Measurements from ENCODE around the gene VTI1A.
A peak's percentile ranks its signal among the peaks of the same experiment; 100 is the strongest.
"Not testable (repeated sequence)": the region's sequence is repeated elsewhere in the genome, so short reads cannot be mapped to it uniquely, and the experiment has no call there.

VTI1A gene

GRCh38 chr10:112456533-112456932 is 9.5 kb downstream of the VTI1A start:
- no peak for DNase-seq (ENCODE audit: insufficient read length)
- FAIRE-seq: no peak
- TF ChIP-seq POLR2A (IDR thresholded peaks at IDR 0.05; ENCODE audit: low read depth, low read length) (no peak), TAF1 (IDR thresholded peaks at IDR 0.05; ENCODE audit: borderline replicate concordance, low read depth, low read length) (no peak), POLR2AphosphoS5 (IDR thresholded peaks at IDR 0.05; ENCODE audit: low read depth, low read length) (no peak)

GRCh38 chr10:112460366-112460765 is 13.4 kb downstream of the VTI1A start:
- DNase-seq (ENCODE audit: insufficient read length): no peak
- TF ChIP-seq TAF1 (IDR thresholded peaks at IDR 0.05; ENCODE audit: borderline replicate concordance, low read depth, low read length) (no peak), POLR2AphosphoS5 (IDR thresholded peaks at IDR 0.05; ENCODE audit: low read depth, low read length) (no peak), POLR2A (IDR thresholded peaks at IDR 0.05; ENCODE audit: low read depth, low read length) (no peak)
- peak; percentile 42 for FAIRE-seq

DNA sequence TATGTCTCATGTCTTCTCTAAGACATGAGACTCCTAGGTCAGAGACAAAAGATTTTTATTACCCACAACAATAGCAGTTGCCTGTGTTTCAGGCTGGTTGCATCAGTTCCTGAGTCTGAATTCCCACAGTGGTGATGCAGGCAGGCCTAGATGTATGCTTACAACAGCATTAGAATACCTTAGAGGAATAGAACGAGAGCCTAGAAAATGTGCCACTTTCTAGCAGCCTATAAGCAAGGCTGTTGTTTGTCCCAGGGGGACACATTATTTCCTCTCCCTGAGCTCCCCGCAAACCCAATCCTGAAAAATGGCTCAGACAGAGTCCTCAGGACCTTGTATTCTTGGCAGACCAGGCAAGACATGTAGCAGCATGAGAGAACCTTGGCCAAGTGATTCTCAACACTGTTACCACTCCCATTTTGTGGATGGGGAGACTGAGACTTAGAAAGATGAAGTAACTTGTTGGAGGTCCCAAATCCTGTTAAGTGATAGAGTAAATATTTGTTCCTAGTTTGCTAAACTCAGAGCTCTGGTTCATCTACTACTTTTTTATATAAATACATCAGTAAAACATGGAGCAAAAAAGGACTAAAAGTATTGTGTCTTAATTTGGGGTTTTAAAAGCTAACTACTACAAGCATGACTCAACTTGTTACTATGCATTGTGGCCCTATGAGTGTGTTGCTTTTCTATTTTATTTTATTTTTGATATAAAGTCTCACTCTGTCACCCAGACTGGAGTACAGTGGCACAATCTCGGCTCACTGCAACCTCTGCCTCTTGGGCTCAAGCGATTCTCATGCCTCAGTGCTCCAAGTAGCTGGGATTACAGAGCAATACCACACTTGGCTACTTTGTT is 14.2 kb downstream of the VTI1A start:
- peak; percentile 33 for FAIRE-seq
- DNase-seq (ENCODE audit: insufficient read length): no peak
- TF ChIP-seq POLR2AphosphoS5 (IDR thresholded peaks at IDR 0.05; ENCODE audit: low read depth, low read length): no peak

DNA sequence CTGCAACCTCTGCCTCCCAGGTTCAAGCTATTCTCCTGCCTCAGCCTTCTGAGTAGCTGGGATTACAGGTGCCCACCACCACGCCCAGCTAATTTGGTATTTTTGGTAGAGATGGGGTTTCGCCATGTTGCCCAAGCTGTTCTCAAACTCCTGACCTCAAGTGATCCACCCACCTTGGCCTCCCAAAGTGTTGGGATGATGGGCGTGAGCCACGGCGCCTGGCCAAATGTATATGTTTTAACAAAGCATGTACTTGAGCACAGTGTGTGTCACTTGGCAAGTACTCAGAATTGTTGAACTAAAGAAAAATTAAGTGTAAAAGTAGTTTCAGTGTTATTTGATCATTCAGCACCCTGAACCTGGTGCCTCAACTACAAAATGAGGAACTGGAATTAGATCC is 17.1 kb downstream of the VTI1A start:
- DNase-seq (ENCODE audit: insufficient read length); FAIRE-seq: not testable (repeated sequence)

- FAIRE-seq (no peak), DNase-seq (ENCODE audit: insufficient read length) (no peak)
- no peak for TF ChIP-seq POLR2A (IDR thresholded peaks at IDR 0.05; ENCODE audit: low read depth, low read length)
These were observed 18.4 kb downstream of the VTI1A start for GRCh38 chr10:112465299-112465883.

DNA sequence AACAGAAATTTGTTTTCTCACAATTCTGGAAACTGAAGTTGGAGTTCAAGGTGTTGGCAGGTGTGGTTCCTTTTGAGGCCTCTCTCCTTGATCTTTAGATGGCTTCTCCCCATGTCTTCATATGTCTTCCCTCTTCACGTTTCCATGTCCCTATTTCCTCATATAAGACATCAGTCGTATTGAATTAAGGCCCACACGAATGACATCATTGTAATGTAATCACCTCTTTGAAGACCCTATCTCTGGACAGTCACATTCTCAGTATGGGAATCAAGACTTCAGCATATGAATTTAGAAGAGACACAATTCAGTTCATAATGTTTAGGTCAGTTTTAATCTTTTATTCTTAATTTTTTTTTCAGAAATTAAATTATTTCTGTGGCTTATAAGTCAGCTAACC is 19.8 kb downstream of the VTI1A start:
- no peak for TF ChIP-seq POLR2A (IDR thresholded peaks at IDR 0.05; ENCODE audit: low read depth, low read length)
- no peak for TF ChIP-seq TAF1 (IDR thresholded peaks at IDR 0.05; ENCODE audit: borderline replicate concordance, low read depth, low read length)
- no peak for TF ChIP-seq POLR2AphosphoS5 (IDR thresholded peaks at IDR 0.05; ENCODE audit: low read depth, low read length)
- DNase-seq (ENCODE audit: insufficient read length) (no peak), FAIRE-seq (no peak)

DNA sequence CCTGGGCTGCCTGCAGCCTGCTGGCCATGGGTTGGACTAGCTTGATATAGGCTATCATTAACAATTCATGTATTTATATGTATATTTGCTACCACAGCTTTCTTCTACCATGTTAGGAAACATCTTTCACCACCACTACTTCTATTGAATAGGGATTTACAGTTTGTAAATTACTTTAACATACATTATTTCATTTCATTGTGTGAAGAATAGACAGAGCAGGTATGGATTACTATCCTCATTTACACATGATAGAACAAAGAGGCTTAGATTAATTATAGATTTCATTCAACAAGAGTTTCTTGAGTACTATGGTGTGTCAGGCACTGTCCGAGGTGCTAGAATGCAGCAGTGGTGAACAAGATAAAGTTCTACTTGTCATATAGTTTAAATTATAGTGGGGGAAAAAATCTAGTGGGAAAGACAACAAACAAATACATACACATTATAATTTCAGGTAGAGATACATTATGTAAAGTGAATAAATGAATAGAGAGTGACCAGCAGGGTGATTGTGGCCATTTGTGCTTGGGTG is 20.6 kb downstream of the VTI1A start:
- no peak for DNase-seq (ENCODE audit: insufficient read length)
- TF ChIP-seq TAF1 (IDR thresholded peaks at IDR 0.05; ENCODE audit: borderline replicate concordance, low read depth, low read length) (no peak), POLR2AphosphoS5 (IDR thresholded peaks at IDR 0.05; ENCODE audit: low read depth, low read length) (no peak), POLR2A (IDR thresholded peaks at IDR 0.05; ENCODE audit: low read depth, low read length) (no peak)
- no peak for FAIRE-seq

- FAIRE-seq (peak; percentile 77), DNase-seq (ENCODE audit: insufficient read length) (peak; percentile 5)
- no peak for TF ChIP-seq POLR2AphosphoS5 (IDR thresholded peaks at IDR 0.05; ENCODE audit: low read depth, low read length)
- no peak for TF ChIP-seq POLR2A (IDR thresholded peaks at IDR 0.05; ENCODE audit: low read depth, low read length)
- no peak for TF ChIP-seq TAF1 (IDR thresholded peaks at IDR 0.05; ENCODE audit: borderline replicate concordance, low read depth, low read length)
These were observed 25.0 kb downstream of the VTI1A start for GRCh38 chr10:112471878-112472487.

DNA sequence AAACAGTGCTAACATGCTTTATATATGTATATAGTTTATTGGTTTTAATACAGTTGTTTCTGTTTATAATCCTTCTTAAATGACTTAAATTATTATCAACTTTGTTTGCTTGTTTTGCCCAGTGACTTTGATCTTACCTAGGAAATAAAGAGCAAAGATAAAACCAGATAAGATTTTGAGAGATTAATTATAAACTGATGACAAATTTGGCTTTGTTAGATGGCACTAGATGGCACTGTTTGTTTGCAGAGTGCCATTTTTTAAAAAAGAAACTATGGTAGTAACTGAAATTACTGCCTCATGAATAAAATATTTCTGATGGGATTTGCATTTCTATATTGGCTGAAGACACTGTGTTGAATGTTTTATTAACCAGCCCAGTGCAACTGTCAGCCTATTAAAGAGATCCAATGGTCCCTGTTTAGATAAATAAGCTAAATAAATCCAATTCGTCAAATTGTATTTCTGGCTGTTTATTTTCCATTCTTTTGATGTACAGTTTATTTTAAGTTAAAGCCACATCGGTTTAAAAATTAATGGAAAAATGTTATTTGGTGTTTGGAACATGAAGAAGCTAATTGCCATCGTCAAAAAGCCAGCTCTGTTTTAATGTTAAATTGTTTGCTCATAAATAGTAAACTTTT is 28.7 kb downstream of the VTI1A start:
- TF ChIP-seq POLR2A (IDR thresholded peaks at IDR 0.05; ENCODE audit: low read depth, low read length) (no peak), TAF1 (IDR thresholded peaks at IDR 0.05; ENCODE audit: borderline replicate concordance, low read depth, low read length) (no peak), POLR2AphosphoS5 (IDR thresholded peaks at IDR 0.05; ENCODE audit: low read depth, low read length) (no peak)
- FAIRE-seq: no peak

DNA sequence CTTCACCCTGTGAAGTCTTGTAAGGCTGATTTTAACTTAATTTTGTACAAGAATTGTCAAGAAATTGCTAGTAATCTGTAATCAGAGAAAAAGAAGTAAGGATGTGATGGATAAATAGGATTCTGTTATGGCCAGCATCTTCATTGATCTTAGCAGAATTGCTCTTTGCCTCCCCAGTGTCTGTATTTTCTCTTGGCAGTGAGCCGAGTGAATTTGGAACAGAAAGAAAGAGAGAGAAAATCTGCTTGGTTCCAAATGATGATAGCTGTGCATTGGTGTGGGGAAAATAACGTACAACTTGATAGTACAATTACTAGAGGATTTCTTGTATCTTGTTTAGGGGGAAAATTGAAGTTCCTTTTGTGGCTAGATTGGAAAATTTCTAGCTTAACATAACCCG is 34.6 kb downstream of the VTI1A start:
- no peak for TF ChIP-seq POLR2A (IDR thresholded peaks at IDR 0.05; ENCODE audit: low read depth, low read length)
- no peak for TF ChIP-seq POLR2AphosphoS5 (IDR thresholded peaks at IDR 0.05; ENCODE audit: low read depth, low read length)
- no peak for TF ChIP-seq TAF1 (IDR thresholded peaks at IDR 0.05; ENCODE audit: borderline replicate concordance, low read depth, low read length)
- DNase-seq (ENCODE audit: insufficient read length) (no peak), FAIRE-seq (no peak)

More for the DNA sequence above, 28.7 kb downstream of the VTI1A start:
- no peak for DNase-seq (ENCODE audit: insufficient read length)

DNA sequence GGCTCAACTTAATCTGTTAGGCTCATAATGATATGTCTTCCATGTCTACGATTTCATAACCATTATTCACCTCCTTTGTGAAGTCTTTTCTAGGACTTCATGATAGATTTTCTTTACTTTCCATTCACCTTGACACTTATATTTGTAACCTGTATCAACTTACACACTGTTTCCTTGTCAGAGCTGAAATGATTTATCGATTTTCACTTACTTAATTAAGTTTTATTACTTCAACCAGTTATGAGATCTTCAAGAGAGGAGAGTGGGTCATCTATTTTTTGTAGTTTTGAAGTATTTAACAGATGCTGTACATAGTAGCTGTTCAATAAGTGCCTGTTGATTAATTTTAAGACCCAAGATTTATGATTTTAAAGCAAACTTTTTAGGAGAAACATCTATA is 37.4 kb downstream of the VTI1A start:
- no peak for DNase-seq (ENCODE audit: insufficient read length)
- no peak for FAIRE-seq

More for the DNA sequence above, 37.4 kb downstream of the VTI1A start:
- TF ChIP-seq TAF1 (IDR thresholded peaks at IDR 0.05; ENCODE audit: borderline replicate concordance, low read depth, low read length): no peak
- no peak for TF ChIP-seq POLR2A (IDR thresholded peaks at IDR 0.05; ENCODE audit: low read depth, low read length)
- no peak for TF ChIP-seq POLR2AphosphoS5 (IDR thresholded peaks at IDR 0.05; ENCODE audit: low read depth, low read length)

All from GM12892 (cell line).